MM.1S (cell line): ENCODE data around the gene YPEL2.

ENCODE experiments used
- DNase-seq: peaks from one replicate; pipeline ENCODE4 v3.0.0-alpha.2; 2015
- H2AFZ ChIP-seq: fragments of 300-600 bp; sonication (generic); 2 replicates; pipeline ENCODE4 v1.6.0; 2016; ENCODE audit warnings: antibody characterized with exemption, low read length
- H3F3A ChIP-seq: fragments of 300-600 bp; sonication (generic); 2 replicates; pipeline ENCODE4 v1.6.1; 2016; ENCODE audit warnings: mild to moderate bottlenecking, antibody characterized with exemption, low read length, moderate library complexity, mixed read lengths; ENCODE audit not compliant: insufficient read depth
- H3K27ac ChIP-seq: fragments of 300-600 bp; sonication (generic); 2 replicates; pipeline ENCODE4 v1.5.1; 2016; ENCODE audit warnings: mild to moderate bottlenecking, low read length
- H3K27me3 ChIP-seq: fragments of 300-600 bp; sonication (generic); replicated peaks from 2 replicates; pipeline ENCODE4 v1.6.0; 2016; ENCODE audit warnings: low read length; ENCODE audit not compliant: insufficient read depth
- H3K36me3 ChIP-seq: fragments of 300-600 bp; sonication (generic); replicated peaks from 2 replicates; pipeline ENCODE4 v1.6.1; 2016; ENCODE audit warnings: mild to moderate bottlenecking, low read length, mixed read lengths; ENCODE audit not compliant: insufficient read depth
- H3K4me1 ChIP-seq: fragments of 300-600 bp; sonication (generic); 2 replicates; pipeline ENCODE4 v1.6.1; 2016; ENCODE audit warnings: low read length, mixed read lengths
- H3K4me2 ChIP-seq: fragments of 300-600 bp; sonication (generic); 2 replicates; pipeline ENCODE4 v1.6.0; 2016; ENCODE audit warnings: low read depth, low read length
- H3K4me3 ChIP-seq: fragments of 300-600 bp; sonication (generic); 2 replicates; pipeline ENCODE4 v1.5.1; 2016; ENCODE audit warnings: low read length, mixed read lengths
- H3K79me2 ChIP-seq: fragments of 300-600 bp; sonication (generic); 2 replicates; pipeline ENCODE4 v1.6.1; 2016; ENCODE audit warnings: mixed run types, low read length, mixed read lengths
- H3K9ac ChIP-seq: fragments of 300-600 bp; sonication (generic); 2 replicates; pipeline ENCODE4 v1.6.1; 2016; ENCODE audit warnings: low read length, mixed read lengths
- H3K9me2 ChIP-seq: fragments of 300-600 bp; sonication (generic); replicated peaks from 2 replicates; pipeline ENCODE4 v1.6.1; 2016; ENCODE audit warnings: mild to moderate bottlenecking, low read length, mixed read lengths; ENCODE audit not compliant: insufficient read depth
- H3K9me3 ChIP-seq: fragments of 300-600 bp; sonication (generic); replicated peaks from 2 replicates; pipeline ENCODE4 v1.6.1; 2016; ENCODE audit warnings: mild to moderate bottlenecking, low read length, mixed read lengths; ENCODE audit not compliant: insufficient read depth
- H4K20me1 ChIP-seq: fragments of 300-600 bp; sonication (generic); 2 replicates; pipeline ENCODE4 v1.6.1; 2016; ENCODE audit warnings: mild to moderate bottlenecking, low read length, moderate library complexity, mixed read lengths; ENCODE audit not compliant: insufficient read depth
- CTCF ChIP-seq: fragments of 300-600 bp; sonication (generic); IDR thresholded peaks from 2 replicates; pipeline ENCODE4 v1.5.1; 2016; ENCODE audit warnings: antibody characterized with exemption, low read length, mixed read lengths
- EZH2 ChIP-seq: fragments of 300-600 bp; sonication (generic); optimal IDR thresholded peaks from 2 replicates; pipeline ENCODE3; 2017; ENCODE audit warnings: low read depth, mild to moderate bottlenecking, antibody characterized with exemption, low read length, mixed read lengths
- EZH2phosphoT487 ChIP-seq: fragments of 300-600 bp; sonication (generic); IDR thresholded peaks from 2 replicates; pipeline ENCODE4 v1.6.1; 2018; ENCODE audit warnings: antibody characterized with exemption, low read length

YPEL2 gene

GRCh38 chr17:59418732-59419166 lies 87.3 kb downstream of the YPEL2 start:
- H3K79me2 ChIP-seq, result no peaks in the 10 kb centered on the region
- no peak overlapping the region for H3K9ac ChIP-seq
- H3K4me1 ChIP-seq, result peaks cover 24% of the 10 kb centered on the region
- H3K9me2 ChIP-seq, result no peaks in the 10 kb centered on the region
- H3K27me3 ChIP-seq, result no peaks in the 10 kb centered on the region
- H3K4me2 ChIP-seq, result no peak overlapping the region
- H3F3A ChIP-seq, result peaks cover 4% of the 10 kb centered on the region; the same call in 1 of the 2 replicates
- no peaks in the 10 kb centered on the region for H3K36me3 ChIP-seq
- no peak overlapping the region for H2AFZ ChIP-seq
- TF ChIP-seq EZH2phosphoT487 (no peak), EZH2 (no peak), CTCF (no peak)
- H3K4me3 ChIP-seq, result no peak overlapping the region
- H4K20me1 ChIP-seq, result no peaks in the 10 kb centered on the region
- no peak for DNase-seq
- no peak overlapping the region for H3K27ac ChIP-seq
- no peaks in the 10 kb centered on the region for H3K9me3 ChIP-seq

DNA sequence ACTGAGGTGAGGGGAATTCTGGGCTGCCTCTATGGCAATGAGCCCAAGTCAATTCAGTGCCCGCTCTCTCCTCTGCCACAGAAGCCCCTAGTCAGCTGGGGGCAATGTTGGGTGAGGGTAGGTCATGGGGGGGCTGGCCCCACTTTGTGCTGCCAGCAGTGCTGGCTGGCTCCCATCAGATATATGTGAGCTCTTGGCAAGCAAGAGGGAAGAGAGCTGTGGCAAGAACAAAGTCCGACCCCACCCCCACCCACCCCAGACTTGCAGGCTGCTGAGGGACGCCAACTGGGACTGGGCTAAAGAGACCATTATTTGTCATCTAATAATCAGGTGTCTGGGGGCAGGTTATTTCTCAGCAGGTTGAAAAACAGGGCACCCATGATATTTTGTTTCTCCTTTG lies 89.4 kb downstream of the YPEL2 start:
- no peak for TF ChIP-seq CTCF
- no peak for TF ChIP-seq EZH2phosphoT487
- no peak for TF ChIP-seq EZH2

DNA sequence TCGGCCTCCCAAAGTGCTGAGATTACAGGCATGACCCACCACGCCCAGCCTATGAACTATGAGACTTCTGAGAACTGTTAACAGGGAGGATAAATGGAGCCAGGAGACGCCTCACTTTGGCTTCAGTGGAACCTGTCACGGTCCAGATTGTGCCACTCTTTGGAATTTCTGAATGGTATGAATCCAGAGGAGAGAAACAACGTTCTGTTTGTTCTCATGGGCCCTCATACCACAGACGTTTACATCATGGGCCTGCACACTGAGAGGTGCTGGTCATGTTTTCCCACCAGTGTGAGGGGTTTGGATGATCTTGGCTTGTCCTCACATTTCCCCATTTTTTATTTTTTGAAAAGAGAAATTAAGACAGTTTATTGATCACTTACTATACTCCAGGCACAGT lies 90.3 kb downstream of the YPEL2 start:
- H3K9me2 ChIP-seq, result no peaks in the 10 kb centered on the region
- H4K20me1 ChIP-seq, result no peaks in the 10 kb centered on the region
- H3K27me3 ChIP-seq, result no peaks in the 10 kb centered on the region
- no peak for DNase-seq
- peaks cover 37% of the 10 kb centered on the region for H3K4me1 ChIP-seq
- no peaks in the 10 kb centered on the region for H3K79me2 ChIP-seq
- H3K36me3 ChIP-seq, result no peaks in the 10 kb centered on the region
- no peaks in the 10 kb centered on the region for H3K9me3 ChIP-seq
- no peak overlapping the region for H3K4me3 ChIP-seq
- H3F3A ChIP-seq, result peaks cover 27% of the 10 kb centered on the region
- H2AFZ ChIP-seq, result no peak overlapping the region
- no peak overlapping the region for H3K9ac ChIP-seq
- TF ChIP-seq EZH2phosphoT487, result no peak
- no peak overlapping the region for H3K4me2 ChIP-seq
- no peak overlapping the region for H3K27ac ChIP-seq

More for the DNA sequence above, 89.4 kb downstream of the YPEL2 start:
- Histone ChIP-seq H3K4me1 (peaks cover 38% of the 10 kb centered on the region), H4K20me1 (no peaks in the 10 kb centered on the region), H3K9ac (no peak overlapping the region), H3K27me3 (no peaks in the 10 kb centered on the region), H3K9me2 (no peaks in the 10 kb centered on the region), H2AFZ (no peak overlapping the region), H3K4me2 (no peak overlapping the region), H3K36me3 (no peaks in the 10 kb centered on the region), H3K9me3 (no peaks in the 10 kb centered on the region), H3K27ac (no peak overlapping the region), H3F3A (peaks cover 25% of the 10 kb centered on the region), H3K4me3 (no peak overlapping the region), H3K79me2 (no peaks in the 10 kb centered on the region)
- DNase-seq, result no peak

- Histone ChIP-seq H3K27ac (peak overlapping the region; percentile 68; the same call in 1 of the 2 replicates), H3K27me3 (no peaks in the 10 kb centered on the region), H3K9ac (no peak overlapping the region), H3K4me2 (peak overlapping the region; percentile 47; the same call in 1 of the 2 replicates), H3K36me3 (no peaks in the 10 kb centered on the region), H3K79me2 (no peaks in the 10 kb centered on the region), H2AFZ (0 out of 2 replicates have a peak overlapping the region, but pooled peaks have one; percentile 42), H4K20me1 (no peaks in the 10 kb centered on the region), H3K4me3 (no peak overlapping the region), H3F3A (peaks cover 27% of the 10 kb centered on the region), H3K9me2 (no peaks in the 10 kb centered on the region), H3K9me3 (no peaks in the 10 kb centered on the region), H3K4me1 (peaks cover 40% of the 10 kb centered on the region)
- TF ChIP-seq CTCF, result no peak
- no peak for DNase-seq
Observed at GRCh38 chr17:59423137-59423724, 91.8 kb downstream of the YPEL2 start.
